K562 (cell line): ENCODE data around the gene PUM1. TPM values are rescaled to one million over a fixed set of nuclear protein-coding genes. Genes with fewer than 3 reads are reported as not detected.
A peak's percentile ranks its signal among the peaks of the same experiment; 100 is the strongest.

ENCODE experiments used
- ATAC-seq: fragments of 200-7000 bp; cut with Tn5 transposase; 3 replicates; pipeline ENCODE4 v1.9.1; 2020; ENCODE audit warnings: moderate library complexity
- BruUV-seq: library from RNA; stranded (reverse); fragments of 400-500 nt; replicated peaks from 2 replicates; lab custom pipeline; 2021; lab: Mats Ljungman, UMichigan
- CTCF ChIA-PET: fragments of 300-600 bp; formaldehyde crosslinking; extraction: SDS; loops from one replicate; lab custom pipeline; 2021; ENCODE audit warnings: low intra/inter-chr PET ratio; lab: Yijun Ruan, JAX
- POLR2A ChIA-PET: fragments of 300-600, 350-650 bp; sonication (Branson Sonifier 250); formaldehyde crosslinking; extraction: SDS; loops from one replicate; lab custom pipeline; 2021; ENCODE audit warnings: antibody characterized with exemption, inconsistent platforms; lab: Yijun Ruan, JAX
- DNase-seq, 4 experiments: peaks; one replicate each; pipeline versions ENCODE4 v3.0.0 to v3.0.0-alpha.2; 2011 to 2018; ENCODE audit warnings: low spot score in 3 of 4, mixed read lengths in 3 of 4; ENCODE audit errors: extremely low read depth in 1 of 4
- FAIRE-seq: peaks from 2 replicates; lab custom pipeline; 2011; peaks lifted over from hg19 to GRCh38; lab: Jason Lieb, UNC
- H2AFZ ChIP-seq: 2 replicates; pipeline ENCODE4 v1.6.0; 2011; ENCODE audit warnings: low read depth, low read length, control low read depth, inconsistent platforms
- H3K27ac ChIP-seq: fragments of 200-600 bp; 3 replicates; pipeline ENCODE4 v1.8.0; 2011; ENCODE audit warnings: low read depth, mild to moderate bottlenecking, control low read depth, inconsistent platforms, low read length, moderate library complexity, mixed read lengths; ENCODE audit errors: extremely low read depth
- H3K27me3 ChIP-seq, 2 experiments: fragments of 300-600 bp in 1 of 2; 2 replicates in 1 of 2; 3 replicates in 1 of 2; pipeline versions ENCODE4 v1.6.0 to v1.8.0; 2011; ENCODE audit warnings: inconsistent platforms in 2 of 2, low read length in 2 of 2, mild to moderate bottlenecking in 1 of 2, mixed read lengths in 1 of 2, moderate library complexity in 1 of 2; ENCODE audit not compliant: control insufficient read depth in 2 of 2, insufficient read depth in 2 of 2
- H3K36me3 ChIP-seq: fragments of 300-600 bp; 3 replicates; pipeline ENCODE4 v1.8.0; 2011; ENCODE audit warnings: mild to moderate bottlenecking, low read length, inconsistent platforms; ENCODE audit not compliant: control insufficient read depth, insufficient read depth
- H3K4me1 ChIP-seq, 2 experiments: fragments of 200-600 bp in 1 of 2; replicated peaks in 1 of 2; 2 replicates in 1 of 2; 3 replicates in 1 of 2; pipeline versions ENCODE4 v1.5.1 to v1.8.0; 2011; ENCODE audit warnings: inconsistent platforms in 2 of 2, low read length in 2 of 2, mild to moderate bottlenecking in 1 of 2, mixed read lengths in 1 of 2, moderate library complexity in 1 of 2; ENCODE audit not compliant: control insufficient read depth in 2 of 2, insufficient read depth in 2 of 2
- H3K4me2 ChIP-seq: 2 replicates; pipeline ENCODE4 v1.6.1; 2011; ENCODE audit warnings: low read length, control low read depth, inconsistent platforms, mixed read lengths; ENCODE audit not compliant: insufficient read depth
- H3K4me3 ChIP-seq: fragments of 200-600 bp; sonication (generic), shearing (Covaris generic); 2 replicates; pipeline ENCODE4 v1.5.1; 2016; ENCODE audit warnings: control low read depth, inconsistent platforms
- H3K79me2 ChIP-seq: fragments of 200-600 bp; 3 replicates; pipeline ENCODE4 v1.8.0; 2011; ENCODE audit warnings: low read length, inconsistent platforms; ENCODE audit not compliant: control insufficient read depth, insufficient read depth
- H3K9ac ChIP-seq, 2 experiments: 2 replicates each; pipeline versions ENCODE4 v1.6.0 to v1.6.1; 2011; ENCODE audit warnings: low read depth in 2 of 2, low read length in 2 of 2, control low read depth in 1 of 2, inconsistent platforms in 1 of 2, mild to moderate bottlenecking in 1 of 2, mixed read lengths in 1 of 2; ENCODE audit not compliant: insufficient read depth in 1 of 2
- H3K9me1 ChIP-seq: one replicate; pipeline ENCODE4 v1.6.0; 2011; ENCODE audit warnings: inconsistent platforms, mild to moderate bottlenecking, low read length, moderate library complexity; ENCODE audit not compliant: control insufficient read depth, insufficient read depth
- H3K9me3 ChIP-seq: replicated peaks from 2 replicates; pipeline ENCODE4 v1.5.1; 2011; ENCODE audit warnings: low read depth, low read length, inconsistent platforms; ENCODE audit not compliant: control insufficient read depth, insufficient read depth
- H4K20me1 ChIP-seq: replicated peaks from 2 replicates; pipeline ENCODE4 v1.6.1; 2011; ENCODE audit warnings: low read length, inconsistent platforms, mixed read lengths; ENCODE audit not compliant: control insufficient read depth, insufficient read depth
- DACH1 ChIP-seq: fragments of 450-650 bp; IDR thresholded peaks from 2 replicates; pipeline ENCODE4 v1.6.1; 2018; ENCODE audit not compliant: partially characterized antibody
- KDM5B ChIP-seq: fragments of 200-600 bp; sonication (generic); IDR thresholded peaks from 2 replicates; pipeline ENCODE4 v1.6.1; 2012; ENCODE audit warnings: low read depth, mild to moderate bottlenecking, moderate library complexity, low read length, control low read depth, inconsistent platforms; ENCODE audit not compliant: insufficient replicate concordance
- NFXL1 ChIP-seq: fragments of 450-650 bp; formaldehyde crosslinking; IDR thresholded peaks from 2 replicates; pipeline ENCODE4 v1.4.0; 2021; ENCODE audit warnings: mild to moderate bottlenecking
- RBM22 ChIP-seq: fragments of 200-400 bp; formaldehyde crosslinking; IDR thresholded peaks from 2 replicates; pipeline ENCODE4 v1.6.1; 2018; ENCODE audit warnings: low read length, low read depth; ENCODE audit not compliant: poor library complexity, severe bottlenecking
- TCF15 ChIP-seq: fragments of 250-450 bp; sonication (Bioruptor Pico); IDR thresholded peaks from 2 replicates; pipeline ENCODE4 v1.8.0; 2022; ENCODE audit warnings: moderate library complexity, mild to moderate bottlenecking, inconsistent platforms
- THAP12 ChIP-seq: fragments of 250-450 bp; sonication (Bioruptor Pico); IDR thresholded peaks from 2 replicates; pipeline ENCODE4 v1.9.0; 2021; ENCODE audit warnings: mild to moderate bottlenecking, inconsistent platforms
- ZMIZ1 ChIP-seq, 2 experiments: fragments of 150-350 bp in 1 of 2; IDR thresholded peaks; 2 replicates each; pipeline ENCODE4 v1.6.1; 2012 to 2016; ENCODE audit warnings: low read depth in 2 of 2, low read length in 2 of 2, mild to moderate bottlenecking in 1 of 2, moderate library complexity in 1 of 2
- WGBS: fragments of 100-300 bp; shearing (Covaris generic); methylation state at CpG from one replicate; pipeline ENCODE4 v1.1.6; 2016; ENCODE audit warnings: low coverage, mixed read lengths; ENCODE audit not compliant: insufficient coverage; ENCODE audit errors: missing lambda C conversion rate; 5-methylcytosine and 5-hydroxymethylcytosine counted together
- in situ Hi-C: fragments of 300-500 bp; cut with MboI; formaldehyde crosslinking; loops from 4 replicates; pipeline ENCODE4 v1.15.0; 2018; ENCODE audit warnings: inconsistent platforms, mixed read lengths
- intact Hi-C: fragments of 100-400 bp; cut with micrococcal nuclease; formaldehyde crosslinking; loops from 2 replicates; pipeline ENCODE4 v1.14.2; 2022
- polyA plus RNA-seq, 8 experiments: library from polyadenylated mRNA; depleted of rRNA in 4 of 8; stranded (reverse) in 5 of 8; unstranded in 3 of 8; fragments of >200 nt; fragmentation: Nextera tagmentation in 2 of 8; fragmentation: Illumina TruSeq in 1 of 8; extraction: Ambion mirVana in 2 of 8; extraction: Trizol in 1 of 8; gene quantifications; 2 replicates each; pipeline versions ENCODE4 v1.2.1 to v1.2.3, GENCODE V29; 2011 to 2014; ENCODE audit warnings: inconsistent platforms in 1 of 8, missing spikeins in 1 of 8
- total RNA-seq, 7 experiments: library from RNA; depleted of rRNA in 6 of 7; stranded (reverse); fragments of >200 nt in 6 of 7; fragmentation: Illumina TruSeq in 2 of 7; extraction: Trizol in 2 of 7; gene quantifications; 2 replicates each; pipeline versions ENCODE4 v1.2.1 to v1.2.3, GENCODE V29; 2011 to 2021; ENCODE audit warnings: low replicate concordance in 1 of 7

Gene PUM1
- total and polyA plus RNA-seq, 9 of the 15 experiments (the other 6 are each of a cell fraction or from before 2014, with no cell fraction given): 37.7 to 104 (median 55.7) TPM

GRCh38 chr1:30957560-30958222 is 107.8 kb downstream of the PUM1 start:
- intact Hi-C loops: no loop called here

GRCh38 chr1:30955448-30956015 is 110.0 kb downstream of the PUM1 start:
- peaks cover 37% of the 10 kb centered on the region; the same call in 2 of the 3 replicates for H3K79me2 ChIP-seq
- H3K27me3 ChIP-seq: no peaks in the 10 kb centered on the region
- intact Hi-C loops (no loop called here), in situ Hi-C loops (no loop called here)
- no peak overlapping the region for H3K9ac ChIP-seq
- H3K4me3 ChIP-seq: no peak overlapping the region
- FAIRE-seq: no peak
- no peaks in the 10 kb centered on the region for H3K9me3 ChIP-seq
- DNase-seq: no peak
- POLR2A ChIA-PET: interaction anchor here (1.5 kb wide), 1 partner anchor 24 kb away, joined by 3 read pairs; no protein-coding TSS in a partner anchor
- H4K20me1 ChIP-seq: no peaks in the 10 kb centered on the region
- no peaks in the 10 kb centered on the region for H3K9me1 ChIP-seq
- no peak overlapping the region for H3K4me2 ChIP-seq
- peaks cover 94% of the 10 kb centered on the region for H3K36me3 ChIP-seq
- no peaks in the 10 kb centered on the region for H3K4me1 ChIP-seq
- no peak for ATAC-seq
- no peak overlapping the region for H3K27ac ChIP-seq
- no peak overlapping the region for H2AFZ ChIP-seq
- 85% methylated on average over 1 of the region's 1 CpG for WGBS
- CTCF ChIA-PET: no interaction called here
- BruUV-seq: no TSS peak
- TF ChIP-seq NFXL1 (CRISPR knock-in tag): no peak
- no peak for TF ChIP-seq DACH1
- no peak for TF ChIP-seq ZMIZ1 (IDR thresholded peaks at IDR 0.05; ENCODE audit: low read depth in 2 of 2, low read length in 2 of 2)
- TF ChIP-seq THAP12 (CRISPR knock-in tag): no peak
- no peak for TF ChIP-seq KDM5B

More at GRCh38 chr1:30957560-30958222, 107.8 kb downstream of the PUM1 start:
- in situ Hi-C loops: no loop called here
- H3K9ac ChIP-seq: no peak overlapping the region
- FAIRE-seq: no peak
- peaks cover 46% of the 10 kb centered on the region for H3K79me2 ChIP-seq
- ChIA-PET POLR2A (interaction anchor here (0.7 to 1.2 kb wide), 4 partner anchors 11 to 30 kb away, joined by 3 to 4 read pairs (median 4); no protein-coding TSS in a partner anchor), CTCF (no interaction called here)
- ATAC-seq: no peak
- no peaks in the 10 kb centered on the region for H3K9me1 ChIP-seq
- H3K4me2 ChIP-seq: no peak overlapping the region
- no TSS peak for BruUV-seq
- no peak overlapping the region for H3K27ac ChIP-seq
- TF ChIP-seq RBM22: peak; percentile 69
- no peak for TF ChIP-seq TCF15 (CRISPR knock-in tag)
- no peaks in the 10 kb centered on the region for H3K4me1 ChIP-seq
- no peaks in the 10 kb centered on the region for H4K20me1 ChIP-seq
- peaks cover 93% of the 10 kb centered on the region for H3K36me3 ChIP-seq
- H3K27me3 ChIP-seq: no peaks in the 10 kb centered on the region
- H2AFZ ChIP-seq: no peak overlapping the region
- no peak for DNase-seq
- H3K4me3 ChIP-seq: no peak overlapping the region
- no peaks in the 10 kb centered on the region for H3K9me3 ChIP-seq
- WGBS: 91% methylated on average over 4 of the region's 4 CpGs
